K562 (cell line): Measurements from ENCODE around the gene HOXB5. TPM values are rescaled to one million over a fixed set of nuclear protein-coding genes. Genes with fewer than 3 reads are reported as not detected.

Experiments used
- ATAC-seq: fragments of 200-7000 bp; cut with Tn5 transposase; 3 replicates; pipeline ENCODE4 v1.9.1; 2020; ENCODE audit warnings: moderate library complexity
- BruUV-seq: library from RNA; stranded (reverse); fragments of 400-500 nt; replicated peaks from 2 replicates; lab custom pipeline; 2021; lab: Mats Ljungman, UMichigan
- CTCF ChIA-PET: fragments of 300-600 bp; formaldehyde crosslinking; extraction: SDS; loops from one replicate; lab custom pipeline; 2021; ENCODE audit warnings: low intra/inter-chr PET ratio; lab: Yijun Ruan, JAX
- POLR2A ChIA-PET: fragments of 300-600, 350-650 bp; sonication (Branson Sonifier 250); formaldehyde crosslinking; extraction: SDS; loops from one replicate; lab custom pipeline; 2021; ENCODE audit warnings: antibody characterized with exemption, inconsistent platforms; lab: Yijun Ruan, JAX
- DNase-seq, 4 experiments: peaks; one replicate each; pipeline versions ENCODE4 v3.0.0 to v3.0.0-alpha.2; 2011 to 2018; ENCODE audit warnings: low spot score in 3 of 4, mixed read lengths in 3 of 4; ENCODE audit errors: extremely low read depth in 1 of 4
- FAIRE-seq: peaks from 2 replicates; lab custom pipeline; 2011; peaks lifted over from hg19 to GRCh38; lab: Jason Lieb, UNC
- H2AFZ ChIP-seq: 2 replicates; pipeline ENCODE4 v1.6.0; 2011; ENCODE audit warnings: low read depth, low read length, control low read depth, inconsistent platforms
- H3K27ac ChIP-seq: fragments of 200-600 bp; 3 replicates; pipeline ENCODE4 v1.8.0; 2011; ENCODE audit warnings: low read depth, mild to moderate bottlenecking, control low read depth, inconsistent platforms, low read length, moderate library complexity, mixed read lengths; ENCODE audit errors: extremely low read depth
- H3K27me3 ChIP-seq, 2 experiments: fragments of 300-600 bp in 1 of 2; 2 replicates in 1 of 2; 3 replicates in 1 of 2; pipeline versions ENCODE4 v1.6.0 to v1.8.0; 2011; ENCODE audit warnings: inconsistent platforms in 2 of 2, low read length in 2 of 2, mild to moderate bottlenecking in 1 of 2, mixed read lengths in 1 of 2, moderate library complexity in 1 of 2; ENCODE audit not compliant: control insufficient read depth in 2 of 2, insufficient read depth in 2 of 2
- H3K36me3 ChIP-seq: fragments of 300-600 bp; 3 replicates; pipeline ENCODE4 v1.8.0; 2011; ENCODE audit warnings: mild to moderate bottlenecking, low read length, inconsistent platforms; ENCODE audit not compliant: control insufficient read depth, insufficient read depth
- H3K4me1 ChIP-seq, 2 experiments: fragments of 200-600 bp in 1 of 2; replicated peaks in 1 of 2; 2 replicates in 1 of 2; 3 replicates in 1 of 2; pipeline versions ENCODE4 v1.5.1 to v1.8.0; 2011; ENCODE audit warnings: inconsistent platforms in 2 of 2, low read length in 2 of 2, mild to moderate bottlenecking in 1 of 2, mixed read lengths in 1 of 2, moderate library complexity in 1 of 2; ENCODE audit not compliant: control insufficient read depth in 2 of 2, insufficient read depth in 2 of 2
- H3K4me2 ChIP-seq: 2 replicates; pipeline ENCODE4 v1.6.1; 2011; ENCODE audit warnings: low read length, control low read depth, inconsistent platforms, mixed read lengths; ENCODE audit not compliant: insufficient read depth
- H3K4me3 ChIP-seq: fragments of 200-600 bp; sonication (generic), shearing (Covaris generic); 2 replicates; pipeline ENCODE4 v1.5.1; 2016; ENCODE audit warnings: control low read depth, inconsistent platforms
- H3K79me2 ChIP-seq: fragments of 200-600 bp; 3 replicates; pipeline ENCODE4 v1.8.0; 2011; ENCODE audit warnings: low read length, inconsistent platforms; ENCODE audit not compliant: control insufficient read depth, insufficient read depth
- H3K9ac ChIP-seq, 2 experiments: 2 replicates each; pipeline versions ENCODE4 v1.6.0 to v1.6.1; 2011; ENCODE audit warnings: low read depth in 2 of 2, low read length in 2 of 2, control low read depth in 1 of 2, inconsistent platforms in 1 of 2, mild to moderate bottlenecking in 1 of 2, mixed read lengths in 1 of 2; ENCODE audit not compliant: insufficient read depth in 1 of 2
- H3K9me1 ChIP-seq: one replicate; pipeline ENCODE4 v1.6.0; 2011; ENCODE audit warnings: inconsistent platforms, mild to moderate bottlenecking, low read length, moderate library complexity; ENCODE audit not compliant: control insufficient read depth, insufficient read depth
- H3K9me3 ChIP-seq: replicated peaks from 2 replicates; pipeline ENCODE4 v1.5.1; 2011; ENCODE audit warnings: low read depth, low read length, inconsistent platforms; ENCODE audit not compliant: control insufficient read depth, insufficient read depth
- H4K20me1 ChIP-seq: replicated peaks from 2 replicates; pipeline ENCODE4 v1.6.1; 2011; ENCODE audit warnings: low read length, inconsistent platforms, mixed read lengths; ENCODE audit not compliant: control insufficient read depth, insufficient read depth
- BACH1 ChIP-seq: fragments of 200-800 bp; sonication (Bioruptor generic); IDR thresholded peaks from 2 replicates; pipeline ENCODE4 v1.6.1; 2016; ENCODE audit warnings: missing genetic modification characterization, missing compliant biosample characterization
- ETV1 ChIP-seq: fragments of 450-650 bp; conservative IDR thresholded peaks from 2 replicates; pipeline ENCODE4 v1.6.1; 2016; ENCODE audit warnings: missing genetic modification characterization, control low read depth, low read depth, missing compliant biosample characterization
- HSF4 ChIP-seq: fragments of 250-450 bp; sonication (Bioruptor Pico); IDR thresholded peaks from 2 replicates; pipeline ENCODE4 v2.1.2; 2022; ENCODE audit warnings: mild to moderate bottlenecking, moderate library complexity, borderline replicate concordance
- KDM5B ChIP-seq: fragments of 200-600 bp; sonication (generic); IDR thresholded peaks from 2 replicates; pipeline ENCODE4 v1.6.1; 2012; ENCODE audit warnings: low read depth, mild to moderate bottlenecking, moderate library complexity, low read length, control low read depth, inconsistent platforms; ENCODE audit not compliant: insufficient replicate concordance
- NRF1 ChIP-seq, 2 experiments: fragments of 450-650 bp; IDR thresholded peaks in 1 of 2; conservative IDR thresholded peaks in 1 of 2; 2 replicates each; pipeline ENCODE4 v1.6.1; 2014; ENCODE audit warnings: mild to moderate bottlenecking in 2 of 2
- PHB2 ChIP-seq: fragments of 450-650 bp; IDR thresholded peaks from 2 replicates; pipeline ENCODE4 v1.6.1; 2017; ENCODE audit warnings: low read depth
- PRDM10 ChIP-seq: fragments of 450-650 bp; IDR thresholded peaks from 2 replicates; pipeline ENCODE4 v1.6.1; 2018; ENCODE audit not compliant: partially characterized antibody
- STAT6 ChIP-seq: sonication (generic); formaldehyde crosslinking; IDR thresholded peaks from 2 replicates; pipeline ENCODE4 v1.8.1; 2023; ENCODE audit warnings: mild to moderate bottlenecking, missing genetic modification reagents
- SUPT5H ChIP-seq: fragments of 450-650 bp; IDR thresholded peaks from 2 replicates; pipeline ENCODE4 v1.6.1; 2016
- ZBTB1 ChIP-seq: sonication (generic); formaldehyde crosslinking; IDR thresholded peaks from 2 replicates; pipeline ENCODE4 v1.8.1; 2023; ENCODE audit warnings: missing genetic modification reagents, low read depth, mild to moderate bottlenecking, borderline replicate concordance
- ZFP36 ChIP-seq: fragments of 150-350 bp; IDR thresholded peaks from 2 replicates; pipeline ENCODE4 v1.6.1; 2018; ENCODE audit warnings: low read length, low read depth; ENCODE audit not compliant: partially characterized antibody
- ZNF76 ChIP-seq: fragments of 250-450 bp; sonication (Bioruptor Pico); IDR thresholded peaks from 2 replicates; pipeline ENCODE4 v1.4.0; 2020; ENCODE audit warnings: mild to moderate bottlenecking, moderate library complexity, borderline replicate concordance
- WGBS: fragments of 100-300 bp; shearing (Covaris generic); methylation state at CpG from one replicate; pipeline ENCODE4 v1.1.6; 2016; ENCODE audit warnings: low coverage, mixed read lengths; ENCODE audit not compliant: insufficient coverage; ENCODE audit errors: missing lambda C conversion rate; 5-methylcytosine and 5-hydroxymethylcytosine counted together
- in situ Hi-C: fragments of 300-500 bp; cut with MboI; formaldehyde crosslinking; loops from 4 replicates; pipeline ENCODE4 v1.15.0; 2018; ENCODE audit warnings: inconsistent platforms, mixed read lengths
- intact Hi-C: fragments of 100-400 bp; cut with micrococcal nuclease; formaldehyde crosslinking; loops from 2 replicates; pipeline ENCODE4 v1.14.2; 2022
- polyA plus RNA-seq, 8 experiments: library from polyadenylated mRNA; depleted of rRNA in 4 of 8; stranded (reverse) in 5 of 8; unstranded in 3 of 8; fragments of >200 nt; fragmentation: Nextera tagmentation in 2 of 8; fragmentation: Illumina TruSeq in 1 of 8; extraction: Ambion mirVana in 2 of 8; extraction: Trizol in 1 of 8; gene quantifications; 2 replicates each; pipeline versions ENCODE4 v1.2.1 to v1.2.3, GENCODE V29; 2011 to 2014; ENCODE audit warnings: inconsistent platforms in 1 of 8, missing spikeins in 1 of 8
- total RNA-seq, 7 experiments: library from RNA; depleted of rRNA in 6 of 7; stranded (reverse); fragments of >200 nt in 6 of 7; fragmentation: Illumina TruSeq in 2 of 7; extraction: Trizol in 2 of 7; gene quantifications; 2 replicates each; pipeline versions ENCODE4 v1.2.1 to v1.2.3, GENCODE V29; 2011 to 2021; ENCODE audit warnings: low replicate concordance in 1 of 7

Gene HOXB5
- total and polyA plus RNA-seq, 9 of the 15 experiments (the other 6 are each of a cell fraction or from before 2014, with no cell fraction given): 0.24 to 2.7 (median 0.65) TPM

GRCh38 chr17:48618256-48618896 is 24.8 kb upstream of the HOXB5 start:
- in situ Hi-C loops: no loop called here
- BruUV-seq: no TSS peak
- Histone ChIP-seq H3K9me3 (no peaks in the 10 kb centered on the region), H3K27ac (no peak overlapping the region; the same call in 2 of the 3 replicates), H3K79me2 (peaks cover 66% of the 10 kb centered on the region), H4K20me1 (peaks cover 37% of the 10 kb centered on the region), H3K4me2 (peak overlapping the region; percentile 76), H2AFZ (0 out of 2 replicates have a peak overlapping the region, but pooled peaks have one; percentile 67), H3K4me1 (peaks cover 44 to 47% of the 10 kb centered on the region in 2 experiments; a peak in 4 of 5 replicates), H3K36me3 (peaks cover 41% of the 10 kb centered on the region), H3K9ac (peak overlapping the region; percentile 65 to 84), H3K4me3 (peak overlapping the region; percentile 39), H3K9me1 (no peaks in the 10 kb centered on the region), H3K27me3 (no peaks in the 10 kb centered on the region)
- ATAC-seq (peak; percentile 67), DNase-seq (peak; percentile 86 to 92 (median 88)), FAIRE-seq (peak; percentile 88)
- 31% methylated on average over 25 of the region's 25 CpGs for WGBS
- ChIA-PET POLR2A (interaction anchor here (0.5 to 1.9 kb wide), 10 partner anchors 8 to 423 kb away, joined by 3 to 8 read pairs (median 3); partner anchors contain the start of gene HOXB9), CTCF (interaction anchor here (0.6 to 2.2 kb wide), 18 partner anchors 16 to 591 kb away, joined by 3 to 10 read pairs (median 4); partner anchors contain the start of gene HOXB5)
- intact Hi-C loops: no loop called here
- TF ChIP-seq PRDM10 (no peak), SUPT5H (0 out of 2 replicates have a peak, but pooled peaks have one; percentile 49), PHB2 (no peak), ZNF76 (CRISPR knock-in tag) (no peak), ZBTB1 (no peak), ETV1 (tag) (0 out of 2 replicates have a peak, but pooled peaks have one; percentile 22), NRF1 (conservative IDR thresholded peaks at IDR 0.05 in 1 of 2, IDR thresholded peaks at IDR 0.05 in 1 of 2) (no peak), KDM5B (no peak), ZFP36 (peak; percentile 17), STAT6 (no peak), BACH1 (tag) (no peak), HSF4 (no peak)
